ENCODE results near the gene DGUOK.

Gene DGUOK

DNA sequence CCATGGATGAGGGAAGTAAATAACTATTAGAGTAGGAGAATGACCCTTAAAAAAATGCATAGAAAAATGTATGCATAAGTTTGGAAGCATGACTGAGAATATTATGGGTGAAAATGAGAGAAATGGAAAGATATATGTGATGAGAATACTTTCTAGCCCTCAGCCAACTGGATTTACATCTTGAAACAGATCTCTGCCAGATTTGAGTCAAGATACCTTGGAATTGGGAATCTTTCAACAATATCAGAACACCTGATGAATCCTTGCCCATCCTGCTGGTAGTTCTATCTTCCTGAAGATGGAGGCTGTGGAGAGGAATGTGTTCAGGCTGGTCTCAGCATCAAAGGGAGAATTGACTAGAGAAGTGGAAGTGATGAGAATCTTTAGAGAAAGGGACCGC, 63.9 kb downstream of the DGUOK start:
- no peak for DNase-seq (ENCODE audit: low read depth)
- no peak overlapping the region for H3K4me3 ChIP-seq (ENCODE audit: low read depth, low read length)
- TF ChIP-seq, protein P1, sequence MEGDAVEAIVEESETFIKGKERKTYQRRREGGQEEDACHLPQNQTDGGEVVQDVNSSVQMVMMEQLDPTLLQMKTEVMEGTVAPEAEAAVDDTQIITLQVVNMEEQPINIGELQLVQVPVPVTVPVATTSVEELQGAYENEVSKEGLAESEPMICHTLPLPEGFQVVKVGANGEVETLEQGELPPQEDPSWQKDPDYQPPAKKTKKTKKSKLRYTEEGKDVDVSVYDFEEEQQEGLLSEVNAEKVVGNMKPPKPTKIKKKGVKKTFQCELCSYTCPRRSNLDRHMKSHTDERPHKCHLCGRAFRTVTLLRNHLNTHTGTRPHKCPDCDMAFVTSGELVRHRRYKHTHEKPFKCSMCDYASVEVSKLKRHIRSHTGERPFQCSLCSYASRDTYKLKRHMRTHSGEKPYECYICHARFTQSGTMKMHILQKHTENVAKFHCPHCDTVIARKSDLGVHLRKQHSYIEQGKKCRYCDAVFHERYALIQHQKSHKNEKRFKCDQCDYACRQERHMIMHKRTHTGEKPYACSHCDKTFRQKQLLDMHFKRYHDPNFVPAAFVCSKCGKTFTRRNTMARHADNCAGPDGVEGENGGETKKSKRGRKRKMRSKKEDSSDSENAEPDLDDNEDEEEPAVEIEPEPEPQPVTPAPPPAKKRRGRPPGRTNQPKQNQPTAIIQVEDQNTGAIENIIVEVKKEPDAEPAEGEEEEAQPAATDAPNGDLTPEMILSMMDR (IDR thresholded peaks at IDR 0.05; ENCODE audit: insufficient read depth, low read depth, low read length, missing control alignments), result no peak

DNA sequence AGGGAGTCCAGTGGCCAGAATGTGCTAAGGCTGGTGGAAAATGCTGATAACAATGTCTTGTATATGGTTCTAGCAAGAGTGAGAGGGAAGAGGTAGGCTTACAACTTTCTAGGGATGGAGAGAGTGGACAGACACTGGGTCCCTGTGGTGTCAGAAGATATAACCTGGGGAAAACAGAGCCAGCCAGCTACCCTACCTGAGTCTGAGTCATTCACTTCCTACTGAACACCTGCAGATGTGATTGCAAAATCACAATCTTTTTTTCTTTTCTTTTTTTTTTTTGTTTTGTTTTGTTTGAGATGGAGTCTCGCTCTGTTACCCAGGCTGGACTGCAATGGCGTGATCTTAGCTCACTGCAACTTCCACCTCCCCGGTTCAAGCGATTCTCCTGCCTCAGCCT, 65.4 kb downstream of the DGUOK start:
- TF ChIP-seq, protein P1 (IDR thresholded peaks at IDR 0.05; ENCODE audit: insufficient read depth, low read depth, low read length, missing control alignments), result no peak
- no peak overlapping the region for H3K4me3 ChIP-seq (ENCODE audit: low read depth, low read length)
- no peak for DNase-seq (ENCODE audit: low read depth)

DNA sequence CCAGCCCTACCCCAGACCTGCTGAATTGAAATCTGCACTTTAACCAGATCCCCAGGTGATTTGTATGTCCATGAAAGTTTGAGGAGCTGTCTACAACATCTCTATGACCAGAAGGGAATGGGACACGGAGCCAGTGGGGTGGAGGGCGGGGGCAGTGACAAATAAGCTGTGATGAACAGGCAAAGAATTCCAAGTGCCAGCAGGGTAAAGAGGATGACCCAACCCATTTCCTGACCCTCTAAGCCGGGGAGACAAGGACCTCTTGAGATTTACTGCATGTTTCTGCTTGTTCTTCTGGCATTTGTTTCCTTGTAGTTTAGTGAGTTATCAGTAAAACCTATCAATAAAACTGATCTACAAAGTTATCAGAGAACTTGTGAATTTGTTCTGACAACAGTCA, 66.7 kb downstream of the DGUOK start:
- TF ChIP-seq, protein P1 (IDR thresholded peaks at IDR 0.05; ENCODE audit: insufficient read depth, low read depth, low read length, missing control alignments), result no peak
- DNase-seq (ENCODE audit: low read depth), result no peak
- H3K4me3 ChIP-seq (ENCODE audit: low read depth, low read length), result no peak overlapping the region

DNA sequence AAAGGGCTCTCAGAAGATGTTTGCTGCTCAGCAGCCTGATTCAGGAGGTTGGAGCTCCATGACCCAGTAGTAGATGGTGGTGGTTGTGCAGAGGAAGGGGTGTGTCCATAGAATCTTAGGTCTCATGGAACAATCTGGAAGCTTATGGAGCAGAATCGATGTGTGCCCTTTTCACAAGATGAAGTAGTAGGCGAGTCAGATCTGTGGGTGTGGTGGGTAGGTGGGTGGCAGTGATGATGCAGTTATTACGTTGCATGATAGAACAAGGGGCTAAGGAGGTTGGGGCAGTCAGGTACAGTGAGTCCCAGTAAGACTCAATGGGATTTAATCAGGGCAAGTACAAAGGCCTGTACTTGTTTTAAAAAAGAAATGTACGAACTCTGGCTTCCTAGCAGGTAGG, 67.1 kb downstream of the DGUOK start:
- TF ChIP-seq, protein P1 (IDR thresholded peaks at IDR 0.05; ENCODE audit: insufficient read depth, low read depth, low read length, missing control alignments), result no peak
- no peak overlapping the region for H3K4me3 ChIP-seq (ENCODE audit: low read depth, low read length)
- DNase-seq (ENCODE audit: low read depth), result no peak

DNA sequence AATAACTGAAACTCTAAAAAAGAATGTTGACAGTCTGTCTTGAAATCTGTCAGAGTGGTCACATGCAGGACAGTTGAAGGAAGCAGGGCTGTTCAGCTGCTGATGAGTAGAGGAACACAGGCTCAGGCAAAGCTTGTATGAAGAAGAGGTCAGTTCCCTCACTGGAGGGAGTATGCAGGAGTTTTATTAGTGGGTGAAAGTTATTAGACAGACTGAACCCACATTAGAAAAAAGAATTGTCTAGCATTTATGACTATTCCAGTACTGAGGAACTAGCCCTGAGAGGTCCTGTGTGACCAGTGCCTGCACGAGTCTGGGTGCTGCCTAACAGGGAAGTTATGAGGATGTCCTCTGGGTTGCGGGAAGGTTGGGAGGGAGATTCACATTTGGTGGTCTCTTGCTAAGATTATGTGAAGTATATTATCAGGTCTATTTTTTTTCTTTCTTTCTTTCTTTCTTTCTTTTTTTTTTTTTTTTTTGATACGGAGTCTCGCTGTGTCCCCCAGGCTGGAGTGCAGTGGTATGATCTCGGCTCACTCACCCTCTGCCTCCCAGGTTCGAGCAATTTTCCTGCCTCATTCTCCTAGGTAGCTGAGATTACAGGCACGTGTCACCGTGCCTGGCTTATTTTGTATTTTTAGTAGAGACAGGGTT, 67.6 kb downstream of the DGUOK start:
- H3K4me3 ChIP-seq (ENCODE audit: low read depth, low read length), result no peak overlapping the region
- no peak for DNase-seq (ENCODE audit: low read depth)
- TF ChIP-seq, protein P1 (IDR thresholded peaks at IDR 0.05; ENCODE audit: insufficient read depth, low read depth, low read length, missing control alignments), result no peak

DNA sequence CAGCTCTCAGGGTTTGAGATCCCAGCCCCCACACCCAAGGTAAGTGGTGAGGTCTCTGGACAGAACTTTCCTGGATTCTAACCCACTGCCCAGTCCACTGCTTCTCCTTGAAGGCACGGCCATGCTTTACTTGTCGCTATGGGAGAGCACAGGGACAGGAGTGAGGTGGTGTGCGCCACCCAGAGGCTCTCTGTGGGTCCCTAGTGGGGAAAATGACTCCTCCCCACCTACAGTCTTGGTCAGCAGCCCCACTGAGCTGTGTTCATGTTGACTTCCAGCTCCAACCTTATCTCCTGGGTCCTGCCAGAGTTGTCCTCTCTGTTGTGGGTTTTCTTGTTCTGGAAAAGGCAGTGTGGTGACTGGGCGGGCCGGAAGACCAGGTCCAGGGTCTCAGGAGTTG, 69.1 kb downstream of the DGUOK start:
- no peak for DNase-seq (ENCODE audit: low read depth)
- TF ChIP-seq, protein P1 (IDR thresholded peaks at IDR 0.05; ENCODE audit: insufficient read depth, low read depth, low read length, missing control alignments), result peak; percentile 4
- no peak overlapping the region for H3K4me3 ChIP-seq (ENCODE audit: low read depth, low read length)

DNA sequence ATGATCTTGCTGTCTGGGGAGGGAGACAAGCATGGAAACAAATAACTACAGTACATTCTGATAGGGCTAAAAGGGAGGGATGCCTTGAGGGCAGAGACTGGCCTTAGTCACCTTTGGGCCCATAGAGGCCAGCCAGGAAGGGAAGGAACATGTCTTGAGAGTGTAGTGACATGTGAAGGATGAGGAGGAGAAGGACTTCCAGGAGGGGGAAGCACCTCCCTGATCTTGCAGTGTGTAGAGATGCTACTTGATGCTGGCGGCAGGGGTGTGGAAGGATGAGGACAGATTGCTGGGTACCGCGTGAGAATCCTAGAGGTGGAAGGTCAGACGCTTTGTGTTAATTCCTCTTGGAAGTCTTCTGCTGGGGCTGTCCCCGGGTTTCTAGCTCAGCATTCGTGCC, 71.1 kb downstream of the DGUOK start:
- DNase-seq (ENCODE audit: low read depth), result no peak
- TF ChIP-seq, protein P1 (IDR thresholded peaks at IDR 0.05; ENCODE audit: insufficient read depth, low read depth, low read length, missing control alignments), result no peak
- no peak overlapping the region for H3K4me3 ChIP-seq (ENCODE audit: low read depth, low read length)

Data from GM12865 (cell line).